GM12878 (cell line): ENCODE results near the gene FAM162A. TPM values are rescaled to one million over a fixed set of nuclear protein-coding genes. Genes with fewer than 3 reads are reported as not detected.

Experiments
- ATAC-seq: fragments of 200-7000 bp; cut with Tn5 transposase; 3 replicates; pipeline ENCODE4 v1.9.1; 2020; ENCODE audit warnings: mild to moderate bottlenecking, moderate library complexity
- BruUV-seq: library from RNA; stranded (reverse); fragments of 400-500 nt; replicated peaks from 2 replicates; lab custom pipeline; 2021; lab: Mats Ljungman, UMichigan
- CTCF ChIA-PET: fragments of 300-600 bp; sonication (Branson Sonifier 250); formaldehyde crosslinking; extraction: SDS; loops from one replicate; lab custom pipeline; 2021; ENCODE audit warnings: inconsistent platforms; lab: Yijun Ruan, JAX
- POLR2A ChIA-PET: fragments of 350-600 bp; formaldehyde crosslinking; extraction: SDS; loops from one replicate; lab custom pipeline; 2021; ENCODE audit warnings: inconsistent platforms; lab: Charles Lee
- RAD21 ChIA-PET: fragments of 300-600 bp; sonication (Branson Sonifier 250); formaldehyde crosslinking; loops from one replicate; lab custom pipeline; 2023; ENCODE audit warnings: antibody characterized with exemption; ENCODE audit not compliant: unreplicated experiment; lab: Charles Lee
- SMC1A ChIA-PET: fragments of 300-600 bp; sonication (Branson Sonifier 250); formaldehyde crosslinking; loops from one replicate; lab custom pipeline; 2023; ENCODE audit not compliant: unreplicated experiment, uncharacterized antibody; lab: Charles Lee
- DNase-seq: peaks from one replicate; pipeline ENCODE4 v3.0.0-alpha.2; 2011; ENCODE audit warnings: low read depth, low spot score
- FAIRE-seq: peaks from 3 replicates; lab custom pipeline; 2011; peaks lifted over from hg19 to GRCh38; lab: Jason Lieb, UNC
- H2AFZ ChIP-seq: 2 replicates; pipeline ENCODE4 v1.6.0; 2011; ENCODE audit warnings: low read depth, low read length, control low read depth; ENCODE audit not compliant: control insufficient read depth
- H3K27ac ChIP-seq: 2 replicates; pipeline ENCODE4 v1.5.1; 2011; ENCODE audit warnings: control low read depth; ENCODE audit not compliant: control insufficient read depth, insufficient read depth
- H3K27me3 ChIP-seq, 2 experiments: replicated peaks in 1 of 2; 2 replicates each; pipeline versions ENCODE4 v1.6.0 to v1.6.1; 2011; ENCODE audit warnings: low read length in 1 of 2; ENCODE audit not compliant: control insufficient read depth in 2 of 2, insufficient read depth in 2 of 2
- H3K36me3 ChIP-seq, 2 experiments: 2 replicates each; pipeline ENCODE4 v1.5.1; 2011; ENCODE audit warnings: low read length in 1 of 2; ENCODE audit not compliant: control insufficient read depth in 2 of 2, insufficient read depth in 2 of 2
- H3K4me1 ChIP-seq: 2 replicates; pipeline ENCODE4 v1.6.1; 2011; ENCODE audit warnings: mild to moderate bottlenecking, low read length, moderate library complexity, mixed read lengths; ENCODE audit not compliant: control insufficient read depth, insufficient read depth
- H3K4me2 ChIP-seq: 2 replicates; pipeline ENCODE4 v1.6.0; 2011; ENCODE audit warnings: control low read depth; ENCODE audit not compliant: control insufficient read depth, insufficient read depth
- H3K4me3 ChIP-seq: fragments of 200-600 bp; sonication (generic); 2 replicates; pipeline ENCODE4 v1.5.1; 2016
- H3K79me2 ChIP-seq: 2 replicates; pipeline ENCODE4 v1.6.0; 2011; ENCODE audit warnings: low read length; ENCODE audit not compliant: control insufficient read depth, insufficient read depth
- H3K9ac ChIP-seq: 2 replicates; pipeline ENCODE4 v1.8.0; 2011; ENCODE audit warnings: low read length, control low read depth, mixed read lengths; ENCODE audit not compliant: control insufficient read depth, insufficient read depth
- H3K9me3 ChIP-seq: replicated peaks from 3 replicates; pipeline ENCODE4 v1.5.1; 2011; ENCODE audit warnings: mild to moderate bottlenecking, low read length; ENCODE audit not compliant: control insufficient read depth, insufficient read depth
- H4K20me1 ChIP-seq: 2 replicates; pipeline ENCODE4 v1.6.0; 2011; ENCODE audit not compliant: control insufficient read depth, insufficient read depth
- IRF4 ChIP-seq: IDR thresholded peaks from 2 replicates; pipeline ENCODE4 v1.6.1; 2011; ENCODE audit warnings: low read depth, low read length
- POLR2AphosphoS2 ChIP-seq: IDR thresholded peaks from 2 replicates; pipeline ENCODE4 v1.6.1; 2011; ENCODE audit warnings: low read depth, mild to moderate bottlenecking, low read length, improper control_type of control experiment, moderate library complexity
- TBL1XR1 ChIP-seq: IDR thresholded peaks from 2 replicates; pipeline ENCODE4 v1.6.1; 2012; ENCODE audit warnings: low read depth, low read length, improper control_type of control experiment
- TCF7 ChIP-seq: IDR thresholded peaks from 2 replicates; pipeline ENCODE4 v1.6.1; 2014; ENCODE audit warnings: antibody characterized with exemption, borderline replicate concordance
- WGBS: methylation state at CpG from one replicate; pipeline ENCODE4 v1.1.6; 2016; ENCODE audit warnings: low lambda C conversion rate; ENCODE audit not compliant: insufficient replicate concordance, insufficient coverage; ENCODE audit errors: missing lambda C conversion rate; 5-methylcytosine and 5-hydroxymethylcytosine counted together
- in situ Hi-C: fragments of 300-500 bp; cut with MboI; formaldehyde crosslinking; loops from 9 replicates; pipeline ENCODE4 v1.14.3; 2018; ENCODE audit warnings: mixed read lengths
- intact Hi-C: fragments of 100-400 bp; cut with micrococcal nuclease; formaldehyde crosslinking; loops from one replicate; pipeline ENCODE4 v1.14.2; 2022; ENCODE audit not compliant: unreplicated experiment
- polyA plus RNA-seq, 11 experiments: library from polyadenylated mRNA; depleted of rRNA in 4 of 11; unstranded in 6 of 11; stranded (reverse) in 5 of 11; fragments of >200 nt; fragmentation: Nextera tagmentation in 4 of 11; fragmentation: Illumina TruSeq in 1 of 11; extraction: Ambion mirVana in 4 of 11; extraction: Trizol in 1 of 11; gene quantifications; 1 replicate in 1 of 11; 2 replicates in 10 of 11; pipeline versions ENCODE4 v1.2.1 to v1.2.3, GENCODE V29; 2011 to 2016; ENCODE audit warnings: inconsistent platforms in 2 of 11, missing spikeins in 2 of 11, low read depth in 1 of 11
- total RNA-seq, 4 experiments: library from RNA; depleted of rRNA in 3 of 4; stranded (reverse); fragments of >200 nt in 3 of 4; fragmentation: Illumina TruSeq in 1 of 4; extraction: Trizol in 1 of 4; gene quantifications; 2 replicates each; pipeline versions ENCODE4 v1.2.1 to v1.2.3, GENCODE V29; 2013 to 2021
- TF ChIP-seq, protein P1 (sequence below): IDR thresholded peaks from 2 replicates; pipeline ENCODE4 v1.6.1; 2012; ENCODE audit warnings: low read depth, low read length, improper control_type of control experiment
- TF ChIP-seq, protein P2 (sequence below): fragments of 150-350 bp; IDR thresholded peaks from 2 replicates; pipeline ENCODE4 v1.6.1; 2014; ENCODE audit warnings: mild to moderate bottlenecking, low read depth, low read length

FAM162A gene
- total and polyA plus RNA-seq, 10 of the 15 experiments (the other 5 are each of a cell fraction or from before 2014, with no cell fraction given): 59.2 to 346 (median 149) TPM

- Histone ChIP-seq H3K9ac (no peak overlapping the region), H3K27me3 (no peaks in the 10 kb centered on the region), H3K4me1 (peaks cover 5% of the 10 kb centered on the region; the same call in 1 of the 2 replicates), H3K27ac (no peak overlapping the region), H4K20me1 (no peaks in the 10 kb centered on the region), H3K79me2 (peaks cover 16% of the 10 kb centered on the region), H3K9me3 (no peaks in the 10 kb centered on the region), H3K4me2 (no peak overlapping the region), H3K4me3 (no peak overlapping the region), H2AFZ (no peak overlapping the region), H3K36me3 (peaks cover 1 to 10% of the 10 kb centered on the region in 2 experiments; a peak in 2 of 4 replicates)
- no TSS peak for BruUV-seq
- ChIA-PET RAD21 (interaction anchor here (0.7 kb wide), 1 partner anchor 799 kb away, joined by 3 read pairs; no protein-coding TSS in a partner anchor), SMC1A (no interaction called here), CTCF (interaction anchor here (0.8 kb wide), 1 partner anchor 275 kb away, joined by 3 read pairs; no protein-coding TSS in a partner anchor), POLR2A (interaction anchor here (0.6 to 0.7 kb wide), 3 partner anchors 138 to 1193 kb away, joined by 3 to 5 read pairs (median 4); no protein-coding TSS in a partner anchor)
- TF ChIP-seq TBL1XR1 (no peak), POLR2AphosphoS2 (no peak), TCF7 (no peak), IRF4 (no peak)
- TF ChIP-seq, protein P1, sequence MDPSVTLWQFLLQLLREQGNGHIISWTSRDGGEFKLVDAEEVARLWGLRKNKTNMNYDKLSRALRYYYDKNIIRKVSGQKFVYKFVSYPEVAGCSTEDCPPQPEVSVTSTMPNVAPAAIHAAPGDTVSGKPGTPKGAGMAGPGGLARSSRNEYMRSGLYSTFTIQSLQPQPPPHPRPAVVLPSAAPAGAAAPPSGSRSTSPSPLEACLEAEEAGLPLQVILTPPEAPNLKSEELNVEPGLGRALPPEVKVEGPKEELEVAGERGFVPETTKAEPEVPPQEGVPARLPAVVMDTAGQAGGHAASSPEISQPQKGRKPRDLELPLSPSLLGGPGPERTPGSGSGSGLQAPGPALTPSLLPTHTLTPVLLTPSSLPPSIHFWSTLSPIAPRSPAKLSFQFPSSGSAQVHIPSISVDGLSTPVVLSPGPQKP: no peak
- TF ChIP-seq, protein P2, sequence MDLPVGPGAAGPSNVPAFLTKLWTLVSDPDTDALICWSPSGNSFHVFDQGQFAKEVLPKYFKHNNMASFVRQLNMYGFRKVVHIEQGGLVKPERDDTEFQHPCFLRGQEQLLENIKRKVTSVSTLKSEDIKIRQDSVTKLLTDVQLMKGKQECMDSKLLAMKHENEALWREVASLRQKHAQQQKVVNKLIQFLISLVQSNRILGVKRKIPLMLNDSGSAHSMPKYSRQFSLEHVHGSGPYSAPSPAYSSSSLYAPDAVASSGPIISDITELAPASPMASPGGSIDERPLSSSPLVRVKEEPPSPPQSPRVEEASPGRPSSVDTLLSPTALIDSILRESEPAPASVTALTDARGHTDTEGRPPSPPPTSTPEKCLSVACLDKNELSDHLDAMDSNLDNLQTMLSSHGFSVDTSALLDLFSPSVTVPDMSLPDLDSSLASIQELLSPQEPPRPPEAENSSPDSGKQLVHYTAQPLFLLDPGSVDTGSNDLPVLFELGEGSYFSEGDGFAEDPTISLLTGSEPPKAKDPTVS: no peak
- WGBS: 100% methylated on average over 3 of the region's 4 CpGs
- in situ Hi-C loops (no loop called here), intact Hi-C loops (no loop called here)
- no peak for FAIRE-seq
- no peak for ATAC-seq
- no peak for DNase-seq
Measured at GRCh38 chr3:122421101-122421500, 37.1 kb downstream of the FAM162A start.
